Panc1 (cell line): ENCODE measurements around the gene HMCN2. TPM values are rescaled to one million over a fixed set of nuclear protein-coding genes. Genes with fewer than 3 reads are reported as not detected.

ENCODE experiments used
- ATAC-seq: fragments of 200-7000 bp; cut with Tn5 transposase; 2 replicates; pipeline ENCODE4 v1.9.1; 2020; ENCODE audit warnings: mild to moderate bottlenecking, moderate library complexity
- BruUV-seq: library from RNA; stranded (reverse); fragments of 400-500 nt; replicated peaks from 2 replicates; lab custom pipeline; 2021; lab: Mats Ljungman, UMichigan
- CTCF ChIA-PET: fragments of 300-600 bp; sonication (Branson Sonifier 250); formaldehyde crosslinking; loops from one replicate; lab custom pipeline; 2022; ENCODE audit warnings: antibody characterized with exemption; lab: Charles Lee
- POLR2A ChIA-PET: fragments of 300-600 bp; sonication (Branson Sonifier 250); formaldehyde crosslinking; loops from one replicate; lab custom pipeline; 2022; ENCODE audit warnings: antibody characterized with exemption; lab: Charles Lee
- DNase-seq: peaks from one replicate; pipeline ENCODE4 v3.0.0-alpha.2; 2010; ENCODE audit warnings: low read depth, low spot score
- H3K27ac ChIP-seq: 2 replicates; pipeline ENCODE4 v1.5.1; 2011; ENCODE audit warnings: mild to moderate bottlenecking, low read length, inconsistent platforms
- H3K27me3 ChIP-seq: fragments of 200-500 bp; sonication (Bioruptor generic); 2 replicates; pipeline ENCODE4 v1.6.0; 2014; ENCODE audit warnings: low read length, inconsistent platforms; ENCODE audit not compliant: control insufficient read depth, insufficient read depth
- H3K36me3 ChIP-seq: fragments of 200-500 bp; sonication (Bioruptor generic); 2 replicates; pipeline ENCODE4 v1.5.1; 2014; ENCODE audit warnings: inconsistent platforms, mild to moderate bottlenecking, low read length, moderate library complexity; ENCODE audit not compliant: control insufficient read depth, insufficient read depth
- H3K4me1 ChIP-seq: 2 replicates; pipeline ENCODE4 v1.5.1; 2011; ENCODE audit warnings: inconsistent platforms, mild to moderate bottlenecking, low read length, moderate library complexity; ENCODE audit not compliant: control insufficient read depth, insufficient read depth
- H3K4me3 ChIP-seq, 2 experiments: 2 replicates each; pipeline ENCODE4 v1.5.1; 2011 to 2012; ENCODE audit warnings: low read depth in 2 of 2, low read length in 2 of 2, mild to moderate bottlenecking in 2 of 2, inconsistent platforms in 1 of 2, moderate library complexity in 1 of 2
- H3K9me3 ChIP-seq: fragments of 200-500 bp; sonication (Bioruptor generic); 2 replicates; pipeline ENCODE4 v1.5.1; 2014; ENCODE audit warnings: low read depth, mild to moderate bottlenecking, inconsistent platforms, low read length, moderate library complexity; ENCODE audit not compliant: control insufficient read depth, insufficient read depth
- CTCF ChIP-seq: fragments of 450-650 bp; IDR thresholded peaks from 2 replicates; pipeline ENCODE4 v1.5.1; 2017; ENCODE audit warnings: mild to moderate bottlenecking
- POLR2AphosphoS5 ChIP-seq: IDR thresholded peaks from 2 replicates; pipeline ENCODE4 v1.6.1; 2012; ENCODE audit warnings: mild to moderate bottlenecking, low read depth, low read length, moderate library complexity
- REST ChIP-seq, 2 experiments: IDR thresholded peaks; 2 replicates each; pipeline ENCODE4 v1.6.1; 2011 to 2012; ENCODE audit warnings: low read depth in 2 of 2, control low read depth in 1 of 2, low read length in 1 of 2, mild to moderate bottlenecking in 1 of 2, moderate library complexity in 1 of 2; ENCODE audit not compliant: insufficient read depth in 1 of 2
- SIN3A ChIP-seq: IDR thresholded peaks from 2 replicates; pipeline ENCODE4 v1.6.1; 2012; ENCODE audit warnings: low read depth, mild to moderate bottlenecking, low read length, moderate library complexity, borderline replicate concordance; ENCODE audit not compliant: insufficient read depth
- TCF7L2 ChIP-seq: IDR thresholded peaks from 2 replicates; pipeline ENCODE4 v1.6.1; 2011; ENCODE audit warnings: mild to moderate bottlenecking, low read depth, low read length, inconsistent platforms
- in situ Hi-C: cut with HindIII; loops from 2 replicates; pipeline ENCODE4 v1.10.0; 2016; ENCODE audit warnings: low sequenced_read_pairs, low pct_unique_long_range_greater_than_20kb
- intact Hi-C: fragments of 100-400 bp; cut with micrococcal nuclease; formaldehyde crosslinking; loops from one replicate; pipeline ENCODE4 v1.10.0; 2022; ENCODE audit not compliant: unreplicated experiment
- total RNA-seq: library from RNA; stranded (reverse); gene quantifications from one replicate; pipeline ENCODE4 v1.2.1, GENCODE V29; 2021; ENCODE audit not compliant: unreplicated experiment

Gene HMCN2
- total RNA-seq, 1 experiment from 2014 or later, result 0.05 TPM

- Histone ChIP-seq H3K36me3 (no peaks in the 10 kb centered on the region), H3K4me1 (peaks cover 7% of the 10 kb centered on the region), H3K9me3 (no peaks in the 10 kb centered on the region), H3K27me3 (no peaks in the 10 kb centered on the region), H3K27ac (no peak overlapping the region), H3K4me3 (no peak overlapping the region)
- intact Hi-C loops (no loop called here), in situ Hi-C loops (no loop called here)
- no peak for TF ChIP-seq TCF7L2
- BruUV-seq, result no TSS peak
- CTCF ChIA-PET, result no interaction called here
- ATAC-seq, result no peak
- POLR2A ChIA-PET, result no interaction called here
- no peak for DNase-seq
Observed at GRCh38 chr9:130454096-130454811, 188.7 kb downstream of the HMCN2 start.

GRCh38 chr9:130454812-130455325, 189.3 kb downstream of the HMCN2 start:
- no peak for DNase-seq
- no TSS peak for BruUV-seq

More at GRCh38 chr9:130454812-130455325, 189.3 kb downstream of the HMCN2 start:
- Histone ChIP-seq H3K9me3 (no peaks in the 10 kb centered on the region), H3K27me3 (no peaks in the 10 kb centered on the region), H3K4me1 (peaks cover 7% of the 10 kb centered on the region), H3K4me3 (no peak overlapping the region), H3K36me3 (no peaks in the 10 kb centered on the region), H3K27ac (no peak overlapping the region)
- in situ Hi-C loops, result no loop called here
- POLR2A ChIA-PET, result no interaction called here
- intact Hi-C loops, result no loop called here
- no peak for ATAC-seq
- CTCF ChIA-PET, result no interaction called here
- TF ChIP-seq TCF7L2, result no peak
- TF ChIP-seq POLR2AphosphoS5, result no peak
- no peak for TF ChIP-seq REST (IDR thresholded peaks at IDR 0.05; ENCODE audit: insufficient read depth in 1 of 2, low read depth in 2 of 2, low read length in 1 of 2)
- no peak for TF ChIP-seq SIN3A
- TF ChIP-seq CTCF, result no peak
